CD4-positive, alpha-beta memory T cell (primary cell): ENCODE results near the gene ASH1L. TPM values are rescaled to one million over a fixed set of nuclear protein-coding genes. Genes with fewer than 3 reads are reported as not detected.
A peak's percentile ranks its signal among the peaks of the same experiment; 100 is the strongest.

ENCODE experiments used
- CTCF ChIA-PET: fragments of 350-600 bp; sonication (Branson Sonifier 250); formaldehyde crosslinking; loops from one replicate; lab custom pipeline; 2021; ENCODE audit warnings: inconsistent platforms; ENCODE audit not compliant: partially characterized antibody; lab: Charles Lee
- POLR2A ChIA-PET: fragments of 350-600 bp; sonication (Branson Sonifier 250); formaldehyde crosslinking; loops from one replicate; lab custom pipeline; 2021; ENCODE audit not compliant: partially characterized antibody; lab: Charles Lee
- DNase-seq, 5 donors: peaks; one replicate each; pipeline versions ENCODE4 v3.0.0 to v3.0.0-alpha.2; 2020 to 2022; ENCODE audit warnings: mixed read lengths in 1 of 5
- H3K27ac ChIP-seq: one replicate; pipeline ENCODE4 v1.7.0; 2013; ENCODE audit warnings: low read depth, low read length
- H3K27me3 ChIP-seq: 2 replicates; pipeline ENCODE4 v1.7.0; 2013; ENCODE audit warnings: mild to moderate bottlenecking, low read length, moderate library complexity; ENCODE audit not compliant: insufficient read depth
- H3K36me3 ChIP-seq: 2 replicates; pipeline ENCODE4 v1.7.0; 2013; ENCODE audit warnings: mild to moderate bottlenecking, low read length, moderate library complexity; ENCODE audit not compliant: insufficient read depth
- H3K4me1 ChIP-seq: 2 replicates; pipeline ENCODE4 v1.7.0; 2013; ENCODE audit warnings: mild to moderate bottlenecking, low read length, moderate library complexity; ENCODE audit not compliant: insufficient read depth
- H3K4me3 ChIP-seq, 2 donors: one replicate each; pipeline ENCODE4 v1.7.0; 2013; ENCODE audit warnings: low read length in 2 of 2, mild to moderate bottlenecking in 1 of 2
- H3K9me3 ChIP-seq, 2 donors: one replicate each; pipeline ENCODE4 v1.7.0; 2013; ENCODE audit warnings: low read length in 2 of 2, control low read depth in 1 of 2; ENCODE audit not compliant: control insufficient read depth in 1 of 2
- H3K27ac Mint-ChIP-seq, 7 donors: one replicate each; pipeline ENCODE4 v1.8.0; 2020 to 2021; ENCODE audit warnings: mixed read lengths in 7 of 7, mild to moderate bottlenecking in 6 of 7, inconsistent platforms in 3 of 7, moderate library complexity in 3 of 7
- H3K27me3 Mint-ChIP-seq, 2 donors: one replicate each; pipeline ENCODE4 v1.8.0; 2020 to 2021; ENCODE audit warnings: mixed read lengths in 2 of 2
- H3K36me3 Mint-ChIP-seq, 2 donors: one replicate each; pipeline ENCODE4 v1.8.0; 2020 to 2021; ENCODE audit warnings: mixed read lengths in 2 of 2, inconsistent platforms in 1 of 2, mild to moderate bottlenecking in 1 of 2
- H3K4me1 Mint-ChIP-seq, 4 donors: one replicate each; pipeline ENCODE4 v1.8.0; 2020 to 2021; ENCODE audit warnings: mixed read lengths in 4 of 4, mild to moderate bottlenecking in 1 of 4
- H3K4me3 Mint-ChIP-seq, 8 donors: one replicate each; pipeline ENCODE4 v1.8.0; 2020 to 2021; ENCODE audit warnings: mixed read lengths in 8 of 8, mild to moderate bottlenecking in 7 of 8, moderate library complexity in 6 of 8, inconsistent platforms in 3 of 8
- H3K9me3 Mint-ChIP-seq, 8 donors: one replicate each; pipeline ENCODE4 v1.8.0; 2020 to 2021; ENCODE audit warnings: mixed read lengths in 8 of 8, mild to moderate bottlenecking in 5 of 8, inconsistent platforms in 3 of 8, moderate library complexity in 1 of 8
- intact Hi-C: fragments of 100-400 bp; cut with micrococcal nuclease; formaldehyde crosslinking; loops from one replicate; pipeline ENCODE4 v1.15.1; 2023
- polyA plus RNA-seq, 2 donors: library from polyadenylated mRNA; unstranded; fragments of 300-500 nt; fragmentation: Illumina TruSeq; gene quantifications; one replicate each; pipeline ENCODE4 v1.2.3, GENCODE V29; 2021
- total RNA-seq, 2 experiments: library from RNA; stranded (reverse); gene quantifications; one replicate each; pipeline ENCODE4 v1.2.3, GENCODE V29; 2021

Gene ASH1L
- total and polyA plus RNA-seq, 4 experiments from 2014 or later: 7.6 to 107 (median 70.4) TPM

GRCh38 chr1:155485222-155485621 is 77.4 kb downstream of the ASH1L start:
- Mint-ChIP-seq H3K4me1 (peaks cover 6 to 10% (median 7%) of the 10 kb centered on the region in 4 donors), H3K9me3 (no peaks in the 10 kb centered on the region), H3K27ac (no peak overlapping the region), H3K36me3 (peaks cover 19 to 31% of the 10 kb centered on the region in 2 donors), H3K4me3 (no peak overlapping the region), H3K27me3 (no peaks in the 10 kb centered on the region)
- POLR2A ChIA-PET: no interaction called here
- Histone ChIP-seq H3K27me3 (no peaks in the 10 kb centered on the region), H3K4me1 (peaks cover 5% of the 10 kb centered on the region), H3K4me3 (no peak overlapping the region), H3K36me3 (peaks cover 19% of the 10 kb centered on the region), H3K9me3 (no peaks in the 10 kb centered on the region), H3K27ac (no peak overlapping the region)
- CTCF ChIA-PET: no interaction called here
- intact Hi-C loops: no loop called here
- no peak for DNase-seq

GRCh38 chr1:155481741-155482241 is 80.8 kb downstream of the ASH1L start:
- peaks cover 9 to 20% (median 11%) of the 10 kb centered on the region in 4 donors for H3K4me1 Mint-ChIP-seq
- H3K9me3 Mint-ChIP-seq: no peaks in the 10 kb centered on the region
- no peak overlapping the region for H3K4me3 Mint-ChIP-seq
- peaks cover 43 to 52% of the 10 kb centered on the region in 2 donors for H3K36me3 Mint-ChIP-seq
- ChIA-PET POLR2A (no interaction called here), CTCF (no interaction called here)
- Histone ChIP-seq H3K36me3 (peaks cover 31% of the 10 kb centered on the region), H3K9me3 (no peaks in the 10 kb centered on the region), H3K27me3 (no peaks in the 10 kb centered on the region), H3K27ac (no peak overlapping the region), H3K4me3 (no peak overlapping the region), H3K4me1 (peaks cover 5% of the 10 kb centered on the region)
- DNase-seq: no peak
- H3K27me3 Mint-ChIP-seq: no peaks in the 10 kb centered on the region
- intact Hi-C loops: no loop called here
- H3K27ac Mint-ChIP-seq: peak overlapping the region in 1 of 7 donors; percentile 58

GRCh38 chr1:155479205-155479604 is 83.4 kb downstream of the ASH1L start:
- Mint-ChIP-seq H3K4me3 (no peak overlapping the region), H3K36me3 (peaks cover 55 to 57% of the 10 kb centered on the region in 2 donors), H3K9me3 (peaks cover 0 to 4% (median 0%) of the 10 kb centered on the region in 8 donors), H3K27ac (peak overlapping the region in 3 of 7 donors; percentile 4 to 52 (median 6)), H3K4me1 (peaks cover 5 to 25% (median 15%) of the 10 kb centered on the region in 4 donors), H3K27me3 (no peaks in the 10 kb centered on the region)
- no peak overlapping the region for H3K27ac ChIP-seq
- H3K36me3 ChIP-seq: peaks cover 31% of the 10 kb centered on the region
- no peak for DNase-seq
- H3K9me3 ChIP-seq: no peaks in the 10 kb centered on the region
- no peak overlapping the region for H3K4me3 ChIP-seq
- no peaks in the 10 kb centered on the region for H3K4me1 ChIP-seq
- intact Hi-C loops: no loop called here
- POLR2A ChIA-PET: no interaction called here
- H3K27me3 ChIP-seq: no peaks in the 10 kb centered on the region
- CTCF ChIA-PET: no interaction called here

GRCh38 chr1:155478270-155478852 is 84.2 kb downstream of the ASH1L start:
- intact Hi-C loops: no loop called here
- Histone ChIP-seq H3K27me3 (no peaks in the 10 kb centered on the region), H3K36me3 (peaks cover 31% of the 10 kb centered on the region), H3K4me3 (no peak overlapping the region), H3K27ac (no peak overlapping the region), H3K4me1 (no peaks in the 10 kb centered on the region), H3K9me3 (no peaks in the 10 kb centered on the region)
- Mint-ChIP-seq H3K27me3 (no peaks in the 10 kb centered on the region), H3K27ac (peak overlapping the region in 3 of 7 donors; percentile 22 to 54 (median 31)), H3K9me3 (peaks cover 0 to 4% (median 0%) of the 10 kb centered on the region in 8 donors), H3K36me3 (peaks cover 57% of the 10 kb centered on the region in 2 donors), H3K4me1 (peaks cover 5 to 25% (median 15%) of the 10 kb centered on the region in 4 donors), H3K4me3 (no peak overlapping the region)
- no peak for DNase-seq
- CTCF ChIA-PET: no interaction called here
- POLR2A ChIA-PET: no interaction called here

GRCh38 chr1:155474146-155474545 is 88.5 kb downstream of the ASH1L start:
- Mint-ChIP-seq H3K4me1 (peaks cover 14 to 28% (median 22%) of the 10 kb centered on the region in 4 donors), H3K27me3 (no peaks in the 10 kb centered on the region), H3K36me3 (peaks cover 49 to 60% of the 10 kb centered on the region in 2 donors), H3K4me3 (no peak overlapping the region), H3K9me3 (peaks cover 0 to 26% (median 13%) of the 10 kb centered on the region in 8 donors), H3K27ac (peak overlapping the region in 1 of 7 donors; percentile 0)
- Histone ChIP-seq H3K4me3 (no peak overlapping the region), H3K36me3 (peaks cover 15% of the 10 kb centered on the region), H3K27me3 (no peaks in the 10 kb centered on the region), H3K4me1 (no peaks in the 10 kb centered on the region), H3K27ac (no peak overlapping the region), H3K9me3 (peaks cover 0 to 9% of the 10 kb centered on the region in 2 donors)
- POLR2A ChIA-PET: no interaction called here
- CTCF ChIA-PET: no interaction called here
- DNase-seq: no peak
- intact Hi-C loops: no loop called here

GRCh38 chr1:155473151-155473821 is 89.3 kb downstream of the ASH1L start:
- Histone ChIP-seq H3K4me1 (peaks cover 7% of the 10 kb centered on the region), H3K27ac (no peak overlapping the region), H3K27me3 (no peaks in the 10 kb centered on the region), H3K36me3 (peaks cover 12% of the 10 kb centered on the region), H3K9me3 (peaks cover 0 to 9% of the 10 kb centered on the region in 2 donors), H3K4me3 (no peak overlapping the region)
- Mint-ChIP-seq H3K9me3 (peaks cover 0 to 26% (median 13%) of the 10 kb centered on the region in 8 donors), H3K27me3 (no peaks in the 10 kb centered on the region), H3K36me3 (peaks cover 43 to 51% of the 10 kb centered on the region in 2 donors), H3K27ac (no peak overlapping the region), H3K4me1 (peaks cover 21 to 33% (median 23%) of the 10 kb centered on the region in 4 donors), H3K4me3 (no peak overlapping the region)
- intact Hi-C loops: no loop called here
- ChIA-PET CTCF (no interaction called here), POLR2A (no interaction called here)
- no peak for DNase-seq

GRCh38 chr1:155472491-155473083 is 90.0 kb downstream of the ASH1L start:
- Mint-ChIP-seq H3K9me3 (peaks cover 0 to 26% (median 13%) of the 10 kb centered on the region in 8 donors), H3K4me3 (no peak overlapping the region), H3K27me3 (no peaks in the 10 kb centered on the region), H3K36me3 (peaks cover 39 to 46% of the 10 kb centered on the region in 2 donors), H3K27ac (no peak overlapping the region), H3K4me1 (peaks cover 25 to 38% (median 28%) of the 10 kb centered on the region in 4 donors)
- no peak overlapping the region for H3K27ac ChIP-seq
- H3K9me3 ChIP-seq: peaks cover 0 to 9% of the 10 kb centered on the region in 2 donors
- no peak overlapping the region for H3K4me3 ChIP-seq
- intact Hi-C loops: no loop called here
- no peak for DNase-seq
- ChIA-PET CTCF (no interaction called here), POLR2A (no interaction called here)
- peaks cover 7% of the 10 kb centered on the region for H3K36me3 ChIP-seq
- H3K27me3 ChIP-seq: no peaks in the 10 kb centered on the region
- peaks cover 14% of the 10 kb centered on the region for H3K4me1 ChIP-seq
